H9 (cell line): Measurements from ENCODE around the gene GYG2. TPM values are rescaled to one million over a fixed set of nuclear protein-coding genes. Genes with fewer than 3 reads are reported as not detected.

Experiments
- DNase-seq: peaks from one replicate; pipeline ENCODE4 v3.0.0-alpha.2; 2017
- H2AFZ ChIP-seq: one replicate; pipeline ENCODE4 v1.6.1; 2013; ENCODE audit warnings: mild to moderate bottlenecking, low read length, control low read depth, moderate library complexity
- H2AK5ac ChIP-seq: 2 replicates; pipeline ENCODE4 v1.6.1; 2013; ENCODE audit warnings: low read length, control low read depth, mixed read lengths; ENCODE audit not compliant: insufficient read length
- H2BK120ac ChIP-seq: one replicate; pipeline ENCODE4 v1.6.1; 2013; ENCODE audit warnings: low read depth, mild to moderate bottlenecking, low read length, control low read depth, inconsistent platforms; ENCODE audit not compliant: poor library complexity, severe bottlenecking
- H2BK12ac ChIP-seq: 2 replicates; pipeline ENCODE4 v1.6.1; 2013; ENCODE audit warnings: low read length, control low read depth, mixed read lengths, low read depth; ENCODE audit not compliant: insufficient read length
- H2BK15ac ChIP-seq: 2 replicates; pipeline ENCODE4 v1.6.1; 2013; ENCODE audit warnings: low read depth, low read length, control low read depth
- H2BK20ac ChIP-seq: one replicate; pipeline ENCODE4 v1.6.1; 2013; ENCODE audit warnings: low read depth, mild to moderate bottlenecking, low read length, control low read depth, inconsistent platforms; ENCODE audit not compliant: poor library complexity, severe bottlenecking
- H2BK5ac ChIP-seq: 2 replicates; pipeline ENCODE4 v1.6.1; 2013; ENCODE audit warnings: low read length, control low read depth, mixed read lengths; ENCODE audit not compliant: insufficient read length
- H3K14ac ChIP-seq: 2 replicates; pipeline ENCODE4 v1.6.1; 2013; ENCODE audit warnings: low read length, control low read depth; ENCODE audit not compliant: insufficient read depth
- H3K18ac ChIP-seq: 2 replicates; pipeline ENCODE4 v1.6.1; 2013; ENCODE audit warnings: low read depth, mild to moderate bottlenecking, mixed read lengths, low read length, control low read depth; ENCODE audit not compliant: insufficient read length
- H3K23ac ChIP-seq: 2 replicates; pipeline ENCODE4 v1.6.1; 2013; ENCODE audit warnings: low read length, control low read depth, mixed read lengths, low read depth; ENCODE audit not compliant: insufficient read length
- H3K23me2 ChIP-seq: 2 replicates; pipeline ENCODE4 v1.6.1; 2013; ENCODE audit warnings: low read depth, mild to moderate bottlenecking, mixed read lengths, low read length, control low read depth; ENCODE audit not compliant: insufficient read length, poor library complexity, severe bottlenecking
- H3K27ac ChIP-seq: 2 replicates; pipeline ENCODE4 v1.5.1; 2013; ENCODE audit warnings: low read length, control low read depth, mixed read lengths, low read depth; ENCODE audit not compliant: insufficient read length
- H3K27me3 ChIP-seq: 2 replicates; pipeline ENCODE4 v1.6.1; 2013; ENCODE audit warnings: low read length, control low read depth, inconsistent platforms; ENCODE audit not compliant: insufficient read depth
- H3K4ac ChIP-seq: 2 replicates; pipeline ENCODE4 v1.6.1; 2013; ENCODE audit warnings: low read depth, mild to moderate bottlenecking, control low read depth, inconsistent platforms, low read length, moderate library complexity
- H3K4me1 ChIP-seq: 2 replicates; pipeline ENCODE4 v1.6.1; 2013; ENCODE audit warnings: low read length, control low read depth, inconsistent platforms; ENCODE audit not compliant: insufficient read depth
- H3K4me2 ChIP-seq: 2 replicates; pipeline ENCODE4 v1.6.1; 2013; ENCODE audit warnings: low read length, control low read depth, mixed read lengths; ENCODE audit not compliant: insufficient read length, insufficient read depth
- H3K56ac ChIP-seq: 2 replicates; pipeline ENCODE4 v1.6.1; 2013; ENCODE audit warnings: low read depth, mild to moderate bottlenecking, mixed read lengths, low read length, control low read depth; ENCODE audit not compliant: insufficient read length
- H3K79me1 ChIP-seq: 2 replicates; pipeline ENCODE4 v1.6.1; 2013; ENCODE audit warnings: low read depth, mild to moderate bottlenecking, moderate library complexity, low read length, control low read depth, inconsistent platforms; ENCODE audit not compliant: insufficient read depth, poor library complexity, severe bottlenecking
- H3K79me2 ChIP-seq: 2 replicates; pipeline ENCODE4 v1.6.1; 2013; ENCODE audit warnings: low read length, control low read depth, inconsistent platforms; ENCODE audit not compliant: insufficient read depth
- H3K9ac ChIP-seq: 2 replicates; pipeline ENCODE4 v1.6.1; 2013; ENCODE audit warnings: low read length, control low read depth, mixed read lengths; ENCODE audit not compliant: insufficient read length; ENCODE audit errors: extremely low read depth
- H3K9me3 ChIP-seq: one replicate; pipeline ENCODE4 v1.6.1; 2013; ENCODE audit warnings: low read depth, low read length, inconsistent platforms; ENCODE audit not compliant: control insufficient read depth
- H3T11ph ChIP-seq: one replicate; pipeline ENCODE4 v1.6.1; 2013; ENCODE audit warnings: mild to moderate bottlenecking, low read length, control low read depth, inconsistent platforms
- H4K20me1 ChIP-seq: one replicate; pipeline ENCODE4 v1.6.1; 2013; ENCODE audit not compliant: control insufficient read depth, insufficient read length, insufficient read depth
- H4K5ac ChIP-seq: 2 replicates; pipeline ENCODE4 v1.6.1; 2013; ENCODE audit warnings: low read depth, mild to moderate bottlenecking, mixed read lengths, low read length, control low read depth; ENCODE audit not compliant: insufficient read length
- H4K8ac ChIP-seq: replicated peaks from 2 replicates; pipeline ENCODE4 v1.6.1; 2013; ENCODE audit warnings: low read length, control low read depth, mixed read lengths, low read depth; ENCODE audit not compliant: insufficient read length
- H4K91ac ChIP-seq: 2 replicates; pipeline ENCODE4 v1.6.1; 2013; ENCODE audit warnings: low read depth, mild to moderate bottlenecking, moderate library complexity, mixed read lengths, low read length, control low read depth; ENCODE audit not compliant: insufficient read length
- H3K27ac Mint-ChIP-seq, 3 experiments: 2 replicates in 2 of 3; 3 replicates in 1 of 3; pipeline ENCODE4 v1.8.0; 2020 to 2021; ENCODE audit warnings: mixed read lengths in 3 of 3, mild to moderate bottlenecking in 1 of 3, moderate library complexity in 1 of 3
- H3K27me3 Mint-ChIP-seq: 2 replicates; pipeline ENCODE4 v1.8.0; 2021; ENCODE audit warnings: low read depth, mild to moderate bottlenecking, moderate library complexity, mixed read lengths
- H3K36me3 Mint-ChIP-seq, 3 experiments: 2 replicates in 2 of 3; 3 replicates in 1 of 3; pipeline ENCODE4 v1.8.0; 2020 to 2021; ENCODE audit warnings: low read depth in 3 of 3, mixed read lengths in 3 of 3; ENCODE audit not compliant: insufficient read depth in 1 of 3
- H3K4me1 Mint-ChIP-seq, 2 experiments: 2 replicates each; pipeline ENCODE4 v1.8.0; 2020; ENCODE audit warnings: mixed read lengths in 2 of 2
- H3K4me3 Mint-ChIP-seq, 2 experiments: 2 replicates in 1 of 2; 3 replicates in 1 of 2; pipeline ENCODE4 v1.8.0; 2020 to 2021; ENCODE audit warnings: mild to moderate bottlenecking in 2 of 2, mixed read lengths in 2 of 2, moderate library complexity in 1 of 2
- H3K9me3 Mint-ChIP-seq, 2 experiments: 2 replicates in 1 of 2; 3 replicates in 1 of 2; pipeline ENCODE4 v1.8.0; 2020; ENCODE audit warnings: mild to moderate bottlenecking in 2 of 2, mixed read lengths in 2 of 2, moderate library complexity in 1 of 2
- WGBS: extraction: QIAGEN DNeasy Blood & Tissue Kit; methylation state at CpG from one replicate; pipeline ENCODE4 v1.1.7; 2013; ENCODE audit warnings: missing lambda C conversion rate, low lambda C conversion rate, mixed read lengths; ENCODE audit not compliant: insufficient read length; ENCODE audit errors: extremely low coverage; 5-methylcytosine and 5-hydroxymethylcytosine counted together
- total RNA-seq: library from RNA; stranded (reverse); gene quantifications from 2 replicates; pipeline ENCODE4 v1.2.1, GENCODE V29; 2021
- TF ChIP-seq, protein P1 (sequence below): fragments of 200-600 bp; sonication (generic); conservative IDR thresholded peaks from 3 replicates; pipeline ENCODE4 v1.8.0; 2021; ENCODE audit warnings: antibody characterized with exemption, mild to moderate bottlenecking

The GYG2 gene
- total RNA-seq, 1 experiment from 2014 or later = 95.9 TPM

DNA sequence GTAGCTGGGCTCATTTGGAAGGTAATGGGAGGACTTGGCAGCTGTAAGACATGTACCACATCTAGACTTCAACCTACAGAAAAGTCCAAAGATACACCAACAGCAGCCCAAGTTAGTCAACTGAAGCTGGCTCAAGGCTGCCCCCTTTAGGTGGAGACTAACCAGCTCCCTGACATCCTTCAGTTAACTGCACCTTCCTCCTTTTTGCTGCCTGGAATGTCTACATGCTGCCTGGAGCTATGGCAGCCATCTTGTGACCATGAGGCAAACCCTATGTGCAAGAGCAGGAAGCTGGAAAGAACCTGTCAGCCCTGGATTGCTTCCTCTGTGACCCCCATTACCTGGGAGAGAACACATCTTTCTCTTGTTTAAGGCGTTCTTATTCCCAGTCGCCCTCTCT is 74.6 kb downstream of the GYG2 start:
- Histone ChIP-seq H3K27ac (no peak overlapping the region), H3K9me3 (peaks cover 7% of the 10 kb centered on the region), H4K91ac (no peak overlapping the region), H2AK5ac (no peak overlapping the region), H3K4ac (no peak overlapping the region), H3K79me2 (no peaks in the 10 kb centered on the region), H2BK20ac (no peak overlapping the region), H3T11ph (no peak overlapping the region), H3K27me3 (no peaks in the 10 kb centered on the region), H3K4me2 (no peak overlapping the region), H2BK120ac (no peak overlapping the region), H3K18ac (no peak overlapping the region), H3K14ac (no peak overlapping the region), H3K56ac (no peak overlapping the region), H4K5ac (no peak overlapping the region), H4K8ac (no peak overlapping the region), H2BK15ac (no peak overlapping the region), H2BK5ac (no peak overlapping the region), H2BK12ac (no peak overlapping the region), H3K23ac (no peak overlapping the region), H3K9ac (no peak overlapping the region), H2AFZ (no peak overlapping the region), H3K23me2 (no peaks in the 10 kb centered on the region), H3K79me1 (no peaks in the 10 kb centered on the region), H4K20me1 (no peaks in the 10 kb centered on the region), H3K4me1 (peaks cover 3% of the 10 kb centered on the region; the same call in 1 of the 2 replicates)
- TF ChIP-seq, protein P1, sequence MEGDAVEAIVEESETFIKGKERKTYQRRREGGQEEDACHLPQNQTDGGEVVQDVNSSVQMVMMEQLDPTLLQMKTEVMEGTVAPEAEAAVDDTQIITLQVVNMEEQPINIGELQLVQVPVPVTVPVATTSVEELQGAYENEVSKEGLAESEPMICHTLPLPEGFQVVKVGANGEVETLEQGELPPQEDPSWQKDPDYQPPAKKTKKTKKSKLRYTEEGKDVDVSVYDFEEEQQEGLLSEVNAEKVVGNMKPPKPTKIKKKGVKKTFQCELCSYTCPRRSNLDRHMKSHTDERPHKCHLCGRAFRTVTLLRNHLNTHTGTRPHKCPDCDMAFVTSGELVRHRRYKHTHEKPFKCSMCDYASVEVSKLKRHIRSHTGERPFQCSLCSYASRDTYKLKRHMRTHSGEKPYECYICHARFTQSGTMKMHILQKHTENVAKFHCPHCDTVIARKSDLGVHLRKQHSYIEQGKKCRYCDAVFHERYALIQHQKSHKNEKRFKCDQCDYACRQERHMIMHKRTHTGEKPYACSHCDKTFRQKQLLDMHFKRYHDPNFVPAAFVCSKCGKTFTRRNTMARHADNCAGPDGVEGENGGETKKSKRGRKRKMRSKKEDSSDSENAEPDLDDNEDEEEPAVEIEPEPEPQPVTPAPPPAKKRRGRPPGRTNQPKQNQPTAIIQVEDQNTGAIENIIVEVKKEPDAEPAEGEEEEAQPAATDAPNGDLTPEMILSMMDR = peak; percentile 46; the same call in 2 of the 3 replicates
- DNase-seq = no peak
- H3K4me3 Mint-ChIP-seq = no peak overlapping the region
- H3K9me3 Mint-ChIP-seq = peaks cover 23 to 26% of the 10 kb centered on the region in 2 experiments
- H3K36me3 Mint-ChIP-seq = peaks cover 29 to 39% (median 32%) of the 10 kb centered on the region in 3 experiments
- peaks cover 13 to 18% of the 10 kb centered on the region in 2 experiments for H3K4me1 Mint-ChIP-seq
- no peak overlapping the region for H3K27ac Mint-ChIP-seq
- peaks cover 2% of the 10 kb centered on the region; the same call in 1 of the 2 replicates for H3K27me3 Mint-ChIP-seq
- WGBS = no CpG with 5 or more reads among the region's 2 CpGs
